Measurements from ENCODE around the gene PTAR1.
A peak's percentile ranks its signal among the peaks of the same experiment; 100 is the strongest.
"Not testable (repeated sequence)": the region's sequence is repeated elsewhere in the genome, so short reads cannot be mapped to it uniquely, and the experiment has no call there.

PTAR1 gene

GRCh38 chr9:69759421-69760277, at the start of gene PTAR1:
PTAR1 (minus strand) TSS chr9:69760011; CDS start chr9:69759938, 73 bp downstream.
- DNase-seq = peak; percentile 96 to 99 (median 99)

- peak in 1 of 3 donors; percentile 45 for DNase-seq
These were observed 49.6 kb upstream of the PTAR1 start for GRCh38 chr9:69809304-69809863.

GRCh38 chr9:69806627-69807026, 46.8 kb upstream of the PTAR1 start:
- DNase-seq = no peak

- peak in 2 of 3 donors; percentile 23 to 51 for DNase-seq
These were observed 46.2 kb upstream of the PTAR1 start for GRCh38 chr9:69805962-69806515.

GRCh38 chr9:69801989-69802388, 42.2 kb upstream of the PTAR1 start:
- peak in 1 of 3 donors; percentile 16 for DNase-seq

- not testable (repeated sequence) for DNase-seq
These were observed 40.2 kb upstream of the PTAR1 start for GRCh38 chr9:69800027-69800426.

- DNase-seq = not testable (repeated sequence)
These were observed 39.7 kb upstream of the PTAR1 start for GRCh38 chr9:69799521-69799920.

GRCh38 chr9:69798744-69799143, 38.9 kb upstream of the PTAR1 start:
- no peak for DNase-seq

GRCh38 chr9:69797675-69798074, 37.9 kb upstream of the PTAR1 start:
- DNase-seq = no peak

GRCh38 chr9:69794356-69794755, 34.5 kb upstream of the PTAR1 start:
- DNase-seq = no peak

- no peak for DNase-seq
These were observed 25.9 kb upstream of the PTAR1 start for GRCh38 chr9:69785757-69786156.

GRCh38 chr9:69773258-69773657, 13.4 kb upstream of the PTAR1 start:
- DNase-seq = peak in 1 of 3 donors; percentile 3

GRCh38 chr9:69771775-69772418, 12.1 kb upstream of the PTAR1 start:
- peak in 1 of 3 donors; percentile 15 for DNase-seq

GRCh38 chr9:69768716-69769115, 8.9 kb upstream of the PTAR1 start:
- no peak for DNase-seq

- DNase-seq = no peak
These were observed 8.3 kb upstream of the PTAR1 start for GRCh38 chr9:69768101-69768500.

GRCh38 chr9:69763862-69764261, 4.1 kb upstream of the PTAR1 start:
- DNase-seq = not testable (repeated sequence)

GRCh38 chr9:69762527-69762926, 2.7 kb upstream of the PTAR1 start:
- DNase-seq = no peak

GRCh38 chr9:69760278-69760610, 433 bp upstream of the PTAR1 start:
- peak in 1 of 3 donors; percentile 30 for DNase-seq

GRCh38 chr9:69759021-69759420, 790 bp downstream of the PTAR1 start:
- peak in 1 of 3 donors; percentile 3 for DNase-seq

- no peak for DNase-seq
These were observed 1.7 kb downstream of the PTAR1 start for GRCh38 chr9:69757996-69758675.

GRCh38 chr9:69755205-69755604, 4.6 kb downstream of the PTAR1 start:
- DNase-seq = no peak

- no peak for DNase-seq
These were observed 6.0 kb downstream of the PTAR1 start for GRCh38 chr9:69753830-69754229.

GRCh38 chr9:69750085-69750484, 9.7 kb downstream of the PTAR1 start:
- DNase-seq = no peak

Data from suppressor macrophage treated with lipopolysaccharide for 1 hour (primary cell).